Hepatocyte (in vitro differentiated cells): ENCODE data around the gene GALNT17. TPM values are rescaled to one million over a fixed set of nuclear protein-coding genes. Genes with fewer than 3 reads are reported as not detected.
"Not testable (repeated sequence)": the region's sequence is repeated elsewhere in the genome, so short reads cannot be mapped to it uniquely, and the experiment has no call there.

Experiments used
- DNase-seq: peaks from one replicate; pipeline ENCODE4 v3.0.0-alpha.2; 2016; ENCODE audit warnings: low spot score
- H2AFZ ChIP-seq: fragments of 200-600 bp; sonication (generic); 2 replicates; pipeline ENCODE4 v1.6.0; 2016; ENCODE audit warnings: antibody characterized with exemption, mild to moderate bottlenecking
- H3K27ac ChIP-seq: fragments of 200-600 bp; sonication (generic); 2 replicates; pipeline ENCODE4 v1.5.1; 2016; ENCODE audit warnings: mild to moderate bottlenecking
- H3K27me3 ChIP-seq: fragments of 200-600 bp; sonication (generic); 2 replicates; pipeline ENCODE4 v1.6.1; 2016
- H3K36me3 ChIP-seq: fragments of 200-600 bp; sonication (generic); replicated peaks from 2 replicates; pipeline ENCODE4 v1.5.1; 2016; ENCODE audit warnings: low read depth; ENCODE audit not compliant: insufficient read depth
- H3K4me1 ChIP-seq: fragments of 200-600 bp; sonication (generic); 2 replicates; pipeline ENCODE4 v1.5.1; 2016; ENCODE audit warnings: mild to moderate bottlenecking, moderate library complexity; ENCODE audit not compliant: insufficient read depth
- H3K4me2 ChIP-seq: fragments of 200-600 bp; sonication (generic); 2 replicates; pipeline ENCODE4 v1.6.0; 2016
- H3K4me3 ChIP-seq: fragments of 200-600 bp; sonication (generic); 2 replicates; pipeline ENCODE4 v1.5.1; 2016; ENCODE audit warnings: mild to moderate bottlenecking
- H3K79me2 ChIP-seq: fragments of 200-600 bp; sonication (generic); 2 replicates; pipeline ENCODE4 v1.6.0; 2017; ENCODE audit warnings: mild to moderate bottlenecking
- H3K9me2 ChIP-seq: fragments of 200-600 bp; sonication (generic); replicated peaks from 2 replicates; pipeline ENCODE4 v1.6.0; 2017; ENCODE audit warnings: mild to moderate bottlenecking; ENCODE audit not compliant: insufficient read depth
- H3K9me3 ChIP-seq: fragments of 200-600 bp; sonication (generic); 2 replicates; pipeline ENCODE4 v1.5.1; 2016; ENCODE audit warnings: low read depth, mild to moderate bottlenecking
- H4K20me1 ChIP-seq: fragments of 200-600 bp; sonication (generic); 2 replicates; pipeline ENCODE4 v1.6.0; 2016; ENCODE audit warnings: mild to moderate bottlenecking; ENCODE audit not compliant: insufficient read depth, poor library complexity, severe bottlenecking
- EZH2 ChIP-seq: fragments of 200-600 bp; sonication (generic); IDR thresholded peaks from 2 replicates; pipeline ENCODE4 v1.6.1; 2016; ENCODE audit warnings: antibody characterized with exemption, mild to moderate bottlenecking, borderline replicate concordance
- EZH2phosphoT487 ChIP-seq: fragments of 200-600 bp; sonication (generic); IDR thresholded peaks from one replicate; pipeline ENCODE4 v1.6.1; 2018; ENCODE audit warnings: antibody characterized with exemption, mild to moderate bottlenecking, low read depth, moderate library complexity; ENCODE audit not compliant: unreplicated experiment, severe bottlenecking
- WGBS: methylation state at CpG from one replicate; pipeline ENCODE4 v1.1.6; 2016; ENCODE audit warnings: low lambda C conversion rate; ENCODE audit errors: missing lambda C conversion rate; 5-methylcytosine and 5-hydroxymethylcytosine counted together
- polyA plus RNA-seq: library from polyadenylated mRNA; unstranded; fragments of >200 nt; fragmentation: Nextera tagmentation; extraction: Ambion mirVana; gene quantifications from 2 replicates; pipeline ENCODE4 v1.2.1, GENCODE V29; 2016
- total RNA-seq: library from RNA; depleted of rRNA; stranded (reverse); fragments of >200 nt; gene quantifications from 2 replicates; pipeline ENCODE4 v1.2.3, GENCODE V29; 2014
- TF ChIP-seq, protein P1 (sequence below): fragments of 200-600 bp; sonication (generic); IDR thresholded peaks from 2 replicates; pipeline ENCODE4 v1.5.1; 2016; ENCODE audit warnings: antibody characterized with exemption, mild to moderate bottlenecking; ENCODE audit not compliant: poor library complexity

GALNT17 gene
- total and polyA plus RNA-seq, 2 experiments from 2014 or later, result 4.3 to 8.1 TPM

DNA sequence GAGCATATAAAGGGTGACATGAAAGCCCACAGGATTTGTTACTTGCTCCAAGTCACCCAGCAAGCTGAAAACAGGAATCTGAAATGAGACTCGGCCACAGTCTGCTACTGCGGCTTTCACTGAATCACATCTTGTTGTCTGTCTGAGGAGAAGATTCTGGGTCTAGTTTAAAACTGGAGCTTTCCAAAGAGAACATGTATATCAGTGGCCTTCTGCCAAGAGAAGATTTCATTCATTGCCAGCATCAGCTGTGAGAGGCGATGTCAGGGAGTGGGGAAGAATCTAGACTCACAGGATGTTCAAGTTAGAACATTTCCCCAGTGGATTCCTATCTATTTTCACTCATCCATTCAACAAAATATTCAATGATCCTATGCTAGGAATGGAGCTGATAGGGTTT, 122.8 kb downstream of the GALNT17 start:
- Histone ChIP-seq H3K4me1 (no peaks in the 10 kb centered on the region), H3K9me2 (no peaks in the 10 kb centered on the region), H3K79me2 (no peaks in the 10 kb centered on the region), H3K27ac (no peak overlapping the region), H3K4me2 (no peak overlapping the region), H3K4me3 (no peak overlapping the region), H3K36me3 (no peaks in the 10 kb centered on the region), H3K27me3 (no peaks in the 10 kb centered on the region), H3K9me3 (no peaks in the 10 kb centered on the region), H4K20me1 (no peaks in the 10 kb centered on the region), H2AFZ (no peak overlapping the region)
- TF ChIP-seq EZH2 (no peak), EZH2phosphoT487 (no peak)
- TF ChIP-seq, protein P1, sequence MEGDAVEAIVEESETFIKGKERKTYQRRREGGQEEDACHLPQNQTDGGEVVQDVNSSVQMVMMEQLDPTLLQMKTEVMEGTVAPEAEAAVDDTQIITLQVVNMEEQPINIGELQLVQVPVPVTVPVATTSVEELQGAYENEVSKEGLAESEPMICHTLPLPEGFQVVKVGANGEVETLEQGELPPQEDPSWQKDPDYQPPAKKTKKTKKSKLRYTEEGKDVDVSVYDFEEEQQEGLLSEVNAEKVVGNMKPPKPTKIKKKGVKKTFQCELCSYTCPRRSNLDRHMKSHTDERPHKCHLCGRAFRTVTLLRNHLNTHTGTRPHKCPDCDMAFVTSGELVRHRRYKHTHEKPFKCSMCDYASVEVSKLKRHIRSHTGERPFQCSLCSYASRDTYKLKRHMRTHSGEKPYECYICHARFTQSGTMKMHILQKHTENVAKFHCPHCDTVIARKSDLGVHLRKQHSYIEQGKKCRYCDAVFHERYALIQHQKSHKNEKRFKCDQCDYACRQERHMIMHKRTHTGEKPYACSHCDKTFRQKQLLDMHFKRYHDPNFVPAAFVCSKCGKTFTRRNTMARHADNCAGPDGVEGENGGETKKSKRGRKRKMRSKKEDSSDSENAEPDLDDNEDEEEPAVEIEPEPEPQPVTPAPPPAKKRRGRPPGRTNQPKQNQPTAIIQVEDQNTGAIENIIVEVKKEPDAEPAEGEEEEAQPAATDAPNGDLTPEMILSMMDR, result no peak
- DNase-seq, result no peak
- 88% methylated on average over 3 of the region's 3 CpGs for WGBS

DNA sequence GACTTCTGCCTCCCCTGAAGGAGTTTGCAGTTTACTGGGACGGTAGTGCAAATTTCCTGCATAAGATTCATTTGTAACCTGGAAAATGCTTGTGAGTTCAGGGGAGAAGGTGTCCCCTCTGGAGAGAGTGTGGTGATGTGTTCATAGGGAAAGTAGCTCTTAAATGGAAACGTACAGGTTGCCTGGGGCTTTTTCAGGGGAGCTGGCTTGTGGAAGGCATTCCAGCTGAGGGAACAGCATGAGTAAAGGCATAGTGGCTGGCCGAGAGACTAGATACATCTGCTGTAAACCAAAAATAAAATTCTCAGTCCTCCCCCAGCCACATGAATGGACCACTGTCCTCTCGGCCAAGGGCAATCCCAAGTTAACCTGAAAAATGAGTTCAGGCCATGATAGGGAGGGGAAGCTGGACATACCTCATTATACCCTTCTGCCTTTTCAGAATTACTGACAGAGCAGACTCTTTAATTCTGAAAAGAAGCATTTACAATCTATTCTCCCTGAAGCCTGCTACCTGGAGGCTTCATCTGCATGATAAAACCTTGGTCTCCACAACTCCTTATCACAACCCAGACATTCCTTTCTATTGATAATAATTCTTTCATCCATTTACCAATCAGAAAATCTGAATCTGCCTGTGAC, 123.7 kb downstream of the GALNT17 start:
- Histone ChIP-seq H3K9me3 (no peaks in the 10 kb centered on the region), H3K27me3 (no peaks in the 10 kb centered on the region), H3K4me1 (no peaks in the 10 kb centered on the region), H2AFZ (no peak overlapping the region), H3K36me3 (no peaks in the 10 kb centered on the region), H3K27ac (no peak overlapping the region), H3K4me3 (no peak overlapping the region), H3K79me2 (no peaks in the 10 kb centered on the region), H4K20me1 (no peaks in the 10 kb centered on the region), H3K9me2 (no peaks in the 10 kb centered on the region), H3K4me2 (no peak overlapping the region)
- TF ChIP-seq EZH2phosphoT487 (no peak), EZH2 (no peak)
- TF ChIP-seq, protein P1, result no peak
- no peak for DNase-seq
- 80% methylated on average over 4 of the region's 4 CpGs for WGBS

DNA sequence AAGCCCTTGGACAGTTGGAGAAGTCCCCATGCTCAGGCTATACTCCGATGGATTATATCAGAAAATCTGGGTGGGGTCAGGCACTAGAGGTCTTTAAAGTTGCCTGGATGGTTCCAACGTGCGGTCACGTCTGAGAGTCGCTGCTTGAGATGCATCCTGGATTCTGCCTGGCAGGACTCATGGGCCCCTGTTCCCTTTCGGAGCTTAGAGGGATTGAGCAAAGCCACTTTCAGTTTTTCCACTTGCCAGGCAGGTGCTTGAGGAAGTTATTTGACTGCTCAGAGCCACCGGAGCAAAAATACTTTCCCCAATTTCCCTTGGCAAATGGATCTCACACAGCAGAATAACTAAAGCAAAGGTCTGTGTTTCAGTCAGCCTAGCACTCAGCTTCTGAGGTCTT, 129.1 kb downstream of the GALNT17 start:
- Histone ChIP-seq H3K27ac (no peak overlapping the region), H3K27me3 (no peaks in the 10 kb centered on the region), H3K4me2 (no peak overlapping the region), H3K4me3 (no peak overlapping the region), H3K4me1 (no peaks in the 10 kb centered on the region), H3K9me2 (no peaks in the 10 kb centered on the region), H2AFZ (no peak overlapping the region), H3K9me3 (peaks cover 2% of the 10 kb centered on the region), H3K36me3 (no peaks in the 10 kb centered on the region), H3K79me2 (no peaks in the 10 kb centered on the region), H4K20me1 (no peaks in the 10 kb centered on the region)
- 86% methylated on average over 7 of the region's 7 CpGs for WGBS
- DNase-seq, result no peak
- TF ChIP-seq EZH2 (no peak), EZH2phosphoT487 (no peak)
- TF ChIP-seq, protein P1, result no peak

DNA sequence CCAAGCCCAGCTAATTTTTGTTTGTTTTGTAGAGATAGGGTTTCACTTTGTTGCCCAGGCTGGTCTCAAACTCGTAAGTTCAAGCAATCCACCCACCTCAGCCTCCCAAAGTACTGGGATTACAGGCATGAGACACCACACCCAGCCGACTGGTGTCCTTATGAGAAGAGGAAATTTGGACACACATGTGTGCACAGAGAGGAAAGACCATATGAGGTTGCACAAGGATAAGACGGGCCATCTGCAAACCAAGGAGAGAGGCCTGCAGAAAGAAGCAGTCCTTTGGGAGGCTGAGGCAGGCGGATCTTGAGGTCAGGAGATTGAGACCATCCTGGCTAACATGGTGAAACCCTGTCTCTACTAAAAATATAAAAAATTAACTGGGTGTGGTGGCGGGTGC, 130.9 kb downstream of the GALNT17 start:
- H3K9me2 ChIP-seq, H4K20me1 ChIP-seq, H3K27ac ChIP-seq, H3K4me1 ChIP-seq, H3K27me3 ChIP-seq, H3K36me3 ChIP-seq, H2AFZ ChIP-seq, H3K79me2 ChIP-seq, H3K4me2 ChIP-seq, H3K4me3 ChIP-seq, DNase-seq, H3K9me3 ChIP-seq: not testable (repeated sequence)
- WGBS, result 87% methylated on average over 5 of the region's 5 CpGs
